Inflammatory macrophage (primary cell): ENCODE results near the gene PRKCB.

Source experiments
- DNase-seq, 2 donors: peaks; one replicate each; pipeline ENCODE4 v3.0.0-alpha.2; 2020 to 2022

The PRKCB gene

GRCh38 chr16:23968176-23968575, 132.4 kb downstream of the PRKCB start:
- peak; percentile 38 to 48 for DNase-seq

GRCh38 chr16:23969468-23970297, 133.9 kb downstream of the PRKCB start:
- DNase-seq = no peak

- no peak for DNase-seq
These were observed 138.4 kb downstream of the PRKCB start for GRCh38 chr16:23974223-23974622.

- no peak for DNase-seq
These were observed 139.5 kb downstream of the PRKCB start for GRCh38 chr16:23975293-23975692.

GRCh38 chr16:23976091-23976490, 140.3 kb downstream of the PRKCB start:
- DNase-seq = no peak

GRCh38 chr16:23976524-23976923, 140.7 kb downstream of the PRKCB start:
- no peak for DNase-seq

- peak in 1 of 2 donors; percentile 6 for DNase-seq
These were observed 143.7 kb downstream of the PRKCB start for GRCh38 chr16:23979441-23979840.

GRCh38 chr16:23979982-23980381, 144.2 kb downstream of the PRKCB start:
- no peak for DNase-seq

- DNase-seq = no peak
These were observed 145.9 kb downstream of the PRKCB start for GRCh38 chr16:23981429-23982399.

- DNase-seq = no peak
These were observed 150.7 kb downstream of the PRKCB start for GRCh38 chr16:23986455-23986854.

- no peak for DNase-seq
These were observed 151.7 kb downstream of the PRKCB start for GRCh38 chr16:23987443-23987842.

- no peak for DNase-seq
These were observed 154.7 kb downstream of the PRKCB start for GRCh38 chr16:23990507-23990906.

- no peak for DNase-seq
These were observed 155.3 kb downstream of the PRKCB start for GRCh38 chr16:23991066-23991465.

- DNase-seq = no peak
These were observed 158.8 kb downstream of the PRKCB start for GRCh38 chr16:23994615-23995014.

- DNase-seq = no peak
These were observed 160.6 kb downstream of the PRKCB start for GRCh38 chr16:23996258-23996955.

GRCh38 chr16:23998771-23999170, 163.0 kb downstream of the PRKCB start:
- DNase-seq = no peak

- DNase-seq = peak in 1 of 2 donors; percentile 11
These were observed 163.9 kb downstream of the PRKCB start for GRCh38 chr16:23999663-24000062.

- no peak for DNase-seq
These were observed 165.9 kb downstream of the PRKCB start for GRCh38 chr16:24001710-24002109.

GRCh38 chr16:24002619-24003018, 166.8 kb downstream of the PRKCB start:
- DNase-seq = no peak

- peak in 1 of 2 donors; percentile 31 for DNase-seq
These were observed 169.8 kb downstream of the PRKCB start for GRCh38 chr16:24005577-24005976.

- DNase-seq = no peak
These were observed 171.6 kb downstream of the PRKCB start for GRCh38 chr16:24007391-24007790.

GRCh38 chr16:24007934-24008333, 172.2 kb downstream of the PRKCB start:
- DNase-seq = no peak

- peak; percentile 40 to 46 for DNase-seq
These were observed 173.3 kb downstream of the PRKCB start for GRCh38 chr16:24009098-24009497.
